ENCODE results near the gene BDNF.
"Not testable (repeated sequence)": the region's sequence is repeated elsewhere in the genome, so short reads cannot be mapped to it uniquely, and the experiment has no call there.

BDNF gene

DNA sequence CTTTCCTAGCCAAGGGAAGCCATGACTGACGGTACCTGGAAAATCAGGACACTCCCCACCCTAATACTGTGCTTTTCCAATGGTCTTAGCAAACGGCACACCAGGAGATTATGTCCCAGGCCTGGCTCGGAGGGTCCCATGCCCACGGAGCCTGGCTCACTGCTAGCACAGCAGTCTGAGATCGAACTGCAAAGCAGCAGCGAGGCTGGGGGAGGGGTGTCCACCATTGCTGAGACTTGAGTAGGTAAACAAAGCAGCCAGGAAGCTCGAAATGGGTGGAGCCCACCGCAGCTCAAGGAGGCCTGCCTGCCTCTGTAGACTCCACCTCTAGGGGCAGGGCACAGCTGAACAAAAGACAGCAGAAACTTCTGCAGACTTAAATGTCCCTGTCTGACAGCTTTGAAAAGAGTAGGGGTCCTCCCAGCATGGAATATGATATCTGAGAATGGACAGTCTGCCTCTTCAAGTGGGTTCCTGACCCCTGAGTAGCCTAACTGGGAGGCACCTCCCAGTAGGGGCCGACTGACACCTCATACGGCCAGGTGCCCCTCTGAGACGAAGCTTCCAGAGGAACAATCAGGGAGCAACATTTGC is 34.6 kb downstream of the BDNF start:
- not testable (repeated sequence) for H3K9ac ChIP-seq (ENCODE audit: low read depth, low read length); H3K36me3 ChIP-seq (ENCODE audit: control insufficient read depth, insufficient read depth, low read length); H3K9me3 ChIP-seq (ENCODE audit: control insufficient read depth, insufficient read depth, low read length); H3K4me1 ChIP-seq (ENCODE audit: control insufficient read depth, insufficient read depth, low read length); H3K27me3 ChIP-seq (ENCODE audit: control insufficient read depth, insufficient read depth, low read length); H3K4me3 ChIP-seq (ENCODE audit: low read depth, low read length); H3K27ac ChIP-seq (ENCODE audit: low read depth, low read length)

DNA sequence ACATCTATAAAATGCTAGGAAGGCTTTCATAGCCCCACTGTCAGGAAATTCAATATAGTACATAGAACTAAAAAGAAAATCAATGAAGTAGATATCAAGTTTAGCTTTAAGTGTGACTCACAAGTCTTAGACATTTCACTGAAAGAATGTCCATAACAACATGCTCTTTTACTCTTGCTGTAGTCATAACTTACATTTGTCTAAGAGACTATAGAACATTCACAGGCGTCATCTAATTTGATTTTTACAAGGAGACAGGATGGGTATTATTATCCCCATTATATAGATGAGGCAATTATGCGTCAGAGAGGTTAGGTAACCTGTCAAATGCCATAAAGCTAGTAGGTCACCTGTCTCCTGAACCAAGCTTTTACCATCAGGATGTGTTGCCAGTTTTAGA is 36.9 kb downstream of the BDNF start:
- Histone ChIP-seq H3K27me3 (ENCODE audit: control insufficient read depth, insufficient read depth, low read length) (no peaks in the 10 kb centered on the region), H3K27ac (ENCODE audit: low read depth, low read length) (no peak overlapping the region), H3K36me3 (ENCODE audit: control insufficient read depth, insufficient read depth, low read length) (no peaks in the 10 kb centered on the region), H3K9me3 (ENCODE audit: control insufficient read depth, insufficient read depth, low read length) (no peaks in the 10 kb centered on the region), H3K9ac (ENCODE audit: low read depth, low read length) (no peak overlapping the region), H3K4me3 (ENCODE audit: low read depth, low read length) (no peak overlapping the region), H3K4me1 (ENCODE audit: control insufficient read depth, insufficient read depth, low read length) (no peaks in the 10 kb centered on the region; the same call in 1 of the 2 replicates)

DNA sequence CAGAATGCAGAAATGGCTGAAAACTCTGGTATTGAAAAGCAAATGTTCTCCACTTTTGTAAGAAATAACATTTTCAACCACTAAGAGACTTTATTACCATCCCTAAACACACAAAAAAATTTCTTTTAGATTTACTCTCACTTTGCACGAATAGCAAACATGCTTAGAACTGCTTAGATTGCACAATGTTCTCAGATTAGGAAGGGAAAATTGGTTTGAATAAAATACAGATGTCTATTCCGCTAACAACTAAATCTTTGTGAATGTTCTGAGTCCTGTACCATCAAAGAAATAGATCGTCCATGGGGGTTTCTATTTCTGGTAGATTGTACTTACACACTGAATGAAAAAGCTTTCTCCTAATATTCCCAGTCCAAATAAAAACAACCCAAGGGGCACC is 40.1 kb downstream of the BDNF start:
- H3K27ac ChIP-seq (ENCODE audit: low read depth, low read length): no peak overlapping the region
- H3K36me3 ChIP-seq (ENCODE audit: control insufficient read depth, insufficient read depth, low read length): no peaks in the 10 kb centered on the region
- no peaks in the 10 kb centered on the region for H3K27me3 ChIP-seq (ENCODE audit: control insufficient read depth, insufficient read depth, low read length)
- H3K4me1 ChIP-seq (ENCODE audit: control insufficient read depth, insufficient read depth, low read length): peaks cover 12% of the 10 kb centered on the region
- H3K4me3 ChIP-seq (ENCODE audit: low read depth, low read length): no peak overlapping the region
- H3K9me3 ChIP-seq (ENCODE audit: control insufficient read depth, insufficient read depth, low read length): no peaks in the 10 kb centered on the region
- H3K9ac ChIP-seq (ENCODE audit: low read depth, low read length): no peak overlapping the region

DNA sequence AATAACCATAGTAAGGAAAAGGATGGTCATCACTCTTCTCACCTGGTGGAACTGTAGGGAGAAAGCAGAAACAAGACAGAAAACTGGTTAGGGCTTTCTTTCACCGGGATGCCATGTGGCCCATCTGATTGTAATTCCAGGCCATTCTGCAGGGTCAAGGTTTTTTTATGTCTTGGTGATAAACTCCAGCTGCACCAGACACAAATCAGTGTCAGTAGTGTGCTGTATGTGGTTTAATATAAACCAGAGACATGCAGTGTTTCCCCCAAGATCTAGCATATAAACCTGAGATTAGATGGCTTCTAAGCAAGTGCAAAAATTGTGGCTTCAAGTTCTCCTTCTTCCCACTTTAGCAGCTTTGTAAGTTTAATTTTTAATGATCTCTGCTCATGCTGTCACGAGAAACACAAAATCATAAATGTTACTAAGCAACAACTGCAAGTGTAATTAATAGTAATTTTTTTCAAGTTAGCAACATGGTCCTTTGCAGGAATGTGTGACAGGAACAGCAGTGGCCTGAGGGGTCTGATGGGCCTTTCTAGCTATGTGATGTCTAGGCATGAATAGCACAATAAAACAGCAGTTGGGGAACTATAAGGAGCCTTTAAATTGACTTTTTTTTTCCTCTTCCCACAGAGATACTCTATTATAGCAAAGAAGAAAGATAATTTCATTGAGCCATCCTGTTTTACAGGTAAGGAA is 41.6 kb downstream of the BDNF start:
- H3K4me3 ChIP-seq (ENCODE audit: low read depth, low read length): no peak overlapping the region
- no peaks in the 10 kb centered on the region for H3K9me3 ChIP-seq (ENCODE audit: control insufficient read depth, insufficient read depth, low read length)
- H3K9ac ChIP-seq (ENCODE audit: low read depth, low read length): no peak overlapping the region
- no peak overlapping the region for H3K27ac ChIP-seq (ENCODE audit: low read depth, low read length)
- H3K36me3 ChIP-seq (ENCODE audit: control insufficient read depth, insufficient read depth, low read length): no peaks in the 10 kb centered on the region
- H3K27me3 ChIP-seq (ENCODE audit: control insufficient read depth, insufficient read depth, low read length): no peaks in the 10 kb centered on the region
- peaks cover 12% of the 10 kb centered on the region for H3K4me1 ChIP-seq (ENCODE audit: control insufficient read depth, insufficient read depth, low read length)

DNA sequence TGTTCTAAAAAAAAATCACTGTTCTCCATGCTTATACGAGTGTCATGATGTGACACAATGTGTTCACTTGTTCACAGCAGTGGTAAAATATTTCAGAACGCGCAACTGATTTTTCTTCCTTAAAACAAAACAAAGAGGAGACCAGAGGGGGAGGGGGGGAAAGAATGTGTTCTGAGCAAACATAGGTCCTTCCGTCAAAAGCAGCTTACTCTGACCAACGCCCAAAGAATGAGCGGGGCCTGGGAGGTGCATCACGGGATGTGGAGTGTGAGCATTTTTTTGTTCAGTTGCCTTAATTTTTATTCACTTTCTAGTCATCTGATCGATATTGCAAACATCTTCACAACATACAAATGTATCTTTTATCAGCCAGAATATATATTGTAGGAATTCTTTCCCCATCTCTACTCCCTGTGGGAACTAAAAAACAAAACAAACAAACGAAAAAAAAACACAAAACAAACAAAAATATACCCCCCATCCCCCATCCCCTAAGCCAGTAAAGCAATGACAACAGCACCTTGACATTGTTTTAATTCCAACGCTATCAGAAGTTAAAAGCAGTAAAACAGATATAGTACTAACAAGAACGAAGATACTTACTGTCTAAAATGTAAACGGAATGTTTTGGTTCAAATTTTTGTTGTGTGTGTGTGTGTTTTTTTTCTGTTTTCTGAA is 43.3 kb downstream of the BDNF start:
- Histone ChIP-seq H3K4me1 (ENCODE audit: control insufficient read depth, insufficient read depth, low read length) (peaks cover 18% of the 10 kb centered on the region), H3K27ac (ENCODE audit: low read depth, low read length) (no peak overlapping the region), H3K4me3 (ENCODE audit: low read depth, low read length) (no peak overlapping the region), H3K27me3 (ENCODE audit: control insufficient read depth, insufficient read depth, low read length) (no peaks in the 10 kb centered on the region), H3K36me3 (ENCODE audit: control insufficient read depth, insufficient read depth, low read length) (no peaks in the 10 kb centered on the region), H3K9ac (ENCODE audit: low read depth, low read length) (no peak overlapping the region), H3K9me3 (ENCODE audit: control insufficient read depth, insufficient read depth, low read length) (no peaks in the 10 kb centered on the region)

DNA sequence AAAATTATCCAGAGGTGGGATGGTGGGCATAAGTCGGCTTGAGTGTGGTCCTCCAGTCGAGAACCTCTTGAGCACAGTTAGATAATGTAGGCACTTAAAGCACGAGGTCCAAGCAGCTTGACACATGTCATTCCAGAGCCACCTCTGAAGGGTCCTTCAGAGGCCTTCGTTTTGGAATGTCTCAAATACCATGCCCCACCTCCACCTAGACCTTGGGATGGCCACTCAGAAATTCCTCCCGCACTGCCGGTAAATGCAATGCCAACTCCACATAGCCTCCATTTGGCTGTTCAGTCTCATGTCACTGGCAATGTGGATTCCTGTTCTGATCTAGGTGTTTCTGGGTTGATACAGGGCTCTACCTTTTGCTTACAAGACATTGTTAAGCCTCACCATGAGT is 43.9 kb downstream of the BDNF start:
- Histone ChIP-seq H3K4me1 (ENCODE audit: control insufficient read depth, insufficient read depth, low read length) (peaks cover 24% of the 10 kb centered on the region), H3K27me3 (ENCODE audit: control insufficient read depth, insufficient read depth, low read length) (no peaks in the 10 kb centered on the region), H3K9ac (ENCODE audit: low read depth, low read length) (no peak overlapping the region), H3K36me3 (ENCODE audit: control insufficient read depth, insufficient read depth, low read length) (no peaks in the 10 kb centered on the region), H3K27ac (ENCODE audit: low read depth, low read length) (no peak overlapping the region), H3K9me3 (ENCODE audit: control insufficient read depth, insufficient read depth, low read length) (no peaks in the 10 kb centered on the region), H3K4me3 (ENCODE audit: low read depth, low read length) (no peak overlapping the region)

DNA sequence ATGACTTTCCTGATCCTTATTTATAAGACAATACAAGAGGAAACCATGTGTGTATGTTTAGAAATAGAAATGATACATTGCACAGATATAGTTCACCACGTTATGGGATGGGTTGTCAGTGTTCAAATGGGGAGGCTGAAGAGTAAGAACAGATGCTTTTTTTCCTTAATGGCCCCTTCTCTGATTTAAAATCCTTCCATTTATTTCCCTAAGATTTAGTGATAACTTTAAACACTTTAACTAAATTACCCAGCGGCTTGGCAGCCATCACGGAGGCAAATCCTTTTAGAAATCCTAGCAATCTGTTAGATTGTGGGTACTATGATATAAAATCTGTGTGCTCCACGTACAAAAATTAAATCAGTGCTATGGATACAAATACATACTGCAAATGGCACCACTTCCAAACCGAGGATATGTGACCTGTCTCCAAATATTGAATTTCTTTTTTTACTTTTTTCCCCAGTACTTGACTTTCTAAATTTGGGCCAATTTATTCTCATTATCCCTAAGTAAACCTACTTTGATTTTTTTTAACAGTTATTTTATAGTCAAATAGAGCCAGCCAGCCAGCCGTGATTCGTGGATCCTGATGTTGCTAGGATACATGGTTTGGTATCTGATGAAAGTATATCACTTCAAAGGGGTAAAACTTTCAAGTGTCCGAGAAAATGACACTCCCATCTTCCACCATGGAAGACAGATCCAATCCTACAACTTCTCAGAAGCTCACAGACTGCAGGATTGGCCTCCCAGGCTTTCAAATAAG is 46.1 kb downstream of the BDNF start:
- H3K4me3 ChIP-seq (ENCODE audit: low read depth, low read length): no peak overlapping the region

DNA sequence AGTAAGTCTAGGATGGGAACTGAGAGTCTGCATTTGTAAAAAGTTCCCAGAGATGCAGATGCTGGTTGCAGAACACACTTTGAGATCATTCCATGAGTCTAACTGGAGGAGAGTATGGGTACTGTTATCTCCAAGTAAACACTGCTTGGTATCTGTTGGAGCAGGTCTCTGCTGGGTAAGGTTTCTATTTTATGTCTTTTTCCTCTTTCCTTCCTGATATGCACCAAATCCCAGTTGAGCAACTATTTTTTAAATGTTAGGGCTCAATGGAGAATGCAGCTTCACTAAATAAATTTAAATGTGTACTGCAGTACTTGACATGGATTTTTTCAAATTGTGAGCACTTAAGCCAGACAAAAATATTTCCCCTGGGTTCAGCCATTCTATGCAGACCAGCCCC is 48.5 kb downstream of the BDNF start:
- Histone ChIP-seq H3K9me3 (ENCODE audit: control insufficient read depth, insufficient read depth, low read length) (no peaks in the 10 kb centered on the region), H3K4me3 (ENCODE audit: low read depth, low read length) (no peak overlapping the region), H3K27me3 (ENCODE audit: control insufficient read depth, insufficient read depth, low read length) (no peaks in the 10 kb centered on the region), H3K27ac (ENCODE audit: low read depth, low read length) (no peak overlapping the region), H3K36me3 (ENCODE audit: control insufficient read depth, insufficient read depth, low read length) (no peaks in the 10 kb centered on the region), H3K9ac (ENCODE audit: low read depth, low read length) (no peak overlapping the region), H3K4me1 (ENCODE audit: control insufficient read depth, insufficient read depth, low read length) (peaks cover 27% of the 10 kb centered on the region)

More for the DNA sequence above, 46.1 kb downstream of the BDNF start:
- H3K9me3 ChIP-seq (ENCODE audit: control insufficient read depth, insufficient read depth, low read length): no peaks in the 10 kb centered on the region
- no peaks in the 10 kb centered on the region for H3K27me3 ChIP-seq (ENCODE audit: control insufficient read depth, insufficient read depth, low read length)
- H3K36me3 ChIP-seq (ENCODE audit: control insufficient read depth, insufficient read depth, low read length): no peaks in the 10 kb centered on the region
- H3K27ac ChIP-seq (ENCODE audit: low read depth, low read length): no peak overlapping the region
- no peak overlapping the region for H3K9ac ChIP-seq (ENCODE audit: low read depth, low read length)
- H3K4me1 ChIP-seq (ENCODE audit: control insufficient read depth, insufficient read depth, low read length): peaks cover 36% of the 10 kb centered on the region

DNA sequence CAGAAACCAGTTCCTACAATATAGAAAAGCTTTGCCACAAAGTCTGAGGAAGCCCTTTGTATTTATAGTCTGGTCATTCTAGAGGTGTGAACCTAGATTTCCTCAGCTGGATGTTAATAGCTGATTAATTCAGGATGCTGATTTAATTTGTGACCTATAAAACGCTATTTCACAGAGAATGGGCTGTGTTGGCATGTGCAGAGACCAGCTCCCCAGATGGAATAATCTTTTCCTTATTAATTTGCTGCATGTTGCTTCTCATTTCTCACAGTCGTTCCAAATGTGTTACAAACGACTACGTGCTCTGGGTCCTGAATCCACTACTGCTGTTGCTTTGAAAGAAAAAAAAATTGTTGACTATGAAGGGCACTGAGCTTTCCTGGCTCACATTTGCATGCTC is 49.3 kb downstream of the BDNF start:
- Histone ChIP-seq H3K27me3 (ENCODE audit: control insufficient read depth, insufficient read depth, low read length) (no peaks in the 10 kb centered on the region), H3K4me3 (ENCODE audit: low read depth, low read length) (no peak overlapping the region), H3K9me3 (ENCODE audit: control insufficient read depth, insufficient read depth, low read length) (no peaks in the 10 kb centered on the region), H3K36me3 (ENCODE audit: control insufficient read depth, insufficient read depth, low read length) (no peaks in the 10 kb centered on the region), H3K9ac (ENCODE audit: low read depth, low read length) (no peak overlapping the region), H3K27ac (ENCODE audit: low read depth, low read length) (no peak overlapping the region), H3K4me1 (ENCODE audit: control insufficient read depth, insufficient read depth, low read length) (peaks cover 24% of the 10 kb centered on the region)

DNA sequence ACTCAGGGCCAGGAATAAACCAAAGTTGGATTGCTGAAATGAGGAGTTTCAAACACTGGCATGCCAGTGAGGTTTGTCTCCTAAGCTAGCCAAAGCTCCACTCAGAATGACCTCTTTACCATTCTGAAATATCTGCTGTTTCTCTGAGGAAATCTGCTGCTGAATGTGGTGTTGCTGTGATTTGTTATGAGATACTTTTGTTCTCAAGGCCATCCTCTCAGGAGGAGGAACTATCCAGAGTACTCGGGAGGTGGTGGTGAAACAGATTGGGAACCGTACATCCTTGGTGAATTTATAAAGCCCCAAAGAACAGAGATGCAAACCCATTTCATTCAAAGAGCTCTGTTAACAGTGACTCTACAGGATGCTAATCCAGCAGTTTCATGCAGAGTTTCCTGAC is 50.5 kb downstream of the BDNF start:
- Histone ChIP-seq H3K4me3 (ENCODE audit: low read depth, low read length) (no peak overlapping the region), H3K36me3 (ENCODE audit: control insufficient read depth, insufficient read depth, low read length) (no peaks in the 10 kb centered on the region), H3K9me3 (ENCODE audit: control insufficient read depth, insufficient read depth, low read length) (no peaks in the 10 kb centered on the region), H3K9ac (ENCODE audit: low read depth, low read length) (no peak overlapping the region), H3K27me3 (ENCODE audit: control insufficient read depth, insufficient read depth, low read length) (no peaks in the 10 kb centered on the region), H3K27ac (ENCODE audit: low read depth, low read length) (peak overlapping the region; percentile 16), H3K4me1 (ENCODE audit: control insufficient read depth, insufficient read depth, low read length) (peaks cover 24% of the 10 kb centered on the region)

DNA sequence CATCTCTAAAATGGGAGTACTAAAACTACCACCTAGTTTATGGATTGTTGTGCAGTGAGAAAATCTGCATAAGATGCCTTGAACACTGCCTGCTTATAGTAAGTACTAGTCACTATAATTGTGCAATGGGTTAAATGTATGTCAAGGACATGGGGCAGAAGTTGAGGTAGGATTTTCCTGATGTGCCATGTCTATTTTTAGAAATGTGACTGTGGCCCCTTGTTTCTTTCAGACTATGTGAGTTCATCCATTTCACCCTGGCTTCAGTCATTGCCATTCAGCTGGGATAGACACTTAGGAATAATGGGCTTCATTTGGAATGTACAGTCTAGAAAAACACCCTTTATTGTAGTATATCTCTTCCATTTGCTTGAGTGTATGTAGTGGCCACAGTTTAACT is 51.4 kb downstream of the BDNF start:
- H3K4me3 ChIP-seq (ENCODE audit: low read depth, low read length): no peak overlapping the region

More for the DNA sequence above, 51.4 kb downstream of the BDNF start:
- Histone ChIP-seq H3K4me1 (ENCODE audit: control insufficient read depth, insufficient read depth, low read length) (peaks cover 24% of the 10 kb centered on the region), H3K27me3 (ENCODE audit: control insufficient read depth, insufficient read depth, low read length) (no peaks in the 10 kb centered on the region), H3K9me3 (ENCODE audit: control insufficient read depth, insufficient read depth, low read length) (no peaks in the 10 kb centered on the region), H3K36me3 (ENCODE audit: control insufficient read depth, insufficient read depth, low read length) (no peaks in the 10 kb centered on the region), H3K9ac (ENCODE audit: low read depth, low read length) (no peak overlapping the region), H3K27ac (ENCODE audit: low read depth, low read length) (no peak overlapping the region)
